H1 (cell line): Measurements from ENCODE around the gene POFUT2. TPM values are rescaled to one million over a fixed set of nuclear protein-coding genes. Genes with fewer than 3 reads are reported as not detected.

ENCODE experiments used
- GTF2F1 ChIP-seq: IDR thresholded peaks from 2 replicates; pipeline ENCODE4 v1.6.1; 2012; ENCODE audit warnings: low read depth, low read length, improper control_type of control experiment, borderline replicate concordance
- SRF ChIP-seq: IDR thresholded peaks from 2 replicates; pipeline ENCODE4 v1.6.1; 2011; ENCODE audit warnings: mild to moderate bottlenecking, low read depth, low read length, moderate library complexity
- polyA plus RNA-seq, 7 experiments: library from polyadenylated mRNA; depleted of rRNA in 3 of 7; stranded (reverse) in 5 of 7; unstranded in 2 of 7; fragments of >200 nt in 5 of 7; fragments of 200-250 nt in 2 of 7; gene quantifications; 1 replicate in 5 of 7; 2 replicates in 1 of 7; 4 replicates in 1 of 7; pipeline versions ENCODE4 v1.2.1 to v1.2.3, GENCODE V29; 2011 to 2013; ENCODE audit warnings: missing spikeins in 2 of 7, mixed read lengths in 2 of 7
- total RNA-seq: library from RNA; stranded (reverse); fragmentation: NEBNext Ultra II Directional; extraction: Animal tissue kit (Norgen Biotek cat#: 25700); gene quantifications from 2 replicates; pipeline ENCODE4 v1.2.1, GENCODE V29; 2021

Gene POFUT2
- total and polyA plus RNA-seq, 2 of the 8 experiments (the other 6 are each of a cell fraction or from before 2014, with no cell fraction given): 13.7 to 32.1 TPM

GRCh38 chr21:45319461-45320211 lies 31.9 kb upstream of the POFUT2 start (continued):
- TF ChIP-seq GTF2F1 (no peak), SRF (peak; percentile 70; the same call in 1 of the 2 replicates)
